NCI-H146 treated with DMSO at 0.1 percent for 48 hours (cell line): ENCODE measurements around the gene GPC2.
"Not testable (repeated sequence)": the region's sequence is repeated elsewhere in the genome, so short reads cannot be mapped to it uniquely, and the experiment has no call there.

Source experiments
- DNase-seq: peaks from one replicate; lab custom pipeline; 2025; ENCODE audit not compliant: unreplicated experiment; lab: John Stamatoyannopoulos, UW

The GPC2 gene

DNA sequence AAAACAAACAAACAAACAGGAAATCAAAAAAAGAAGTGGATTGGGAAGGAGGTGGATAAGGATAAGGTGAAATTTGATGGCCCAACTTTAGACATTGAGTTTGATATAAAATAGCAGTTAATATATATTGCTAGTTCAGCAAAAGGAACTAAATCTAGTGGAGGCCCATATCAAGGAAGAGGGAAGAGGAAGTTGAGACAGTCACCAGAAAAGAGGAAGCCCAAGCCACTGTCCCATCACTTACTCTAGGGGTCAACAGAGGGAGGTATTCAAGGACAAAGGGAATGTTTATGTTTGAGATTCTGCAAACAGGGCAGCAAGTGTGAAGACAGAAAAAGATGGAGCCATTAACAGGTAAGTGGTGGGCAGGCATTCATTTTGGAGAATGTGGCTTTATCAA, 24.8 kb downstream of the GPC2 start:
- DNase-seq: no peak

DNA sequence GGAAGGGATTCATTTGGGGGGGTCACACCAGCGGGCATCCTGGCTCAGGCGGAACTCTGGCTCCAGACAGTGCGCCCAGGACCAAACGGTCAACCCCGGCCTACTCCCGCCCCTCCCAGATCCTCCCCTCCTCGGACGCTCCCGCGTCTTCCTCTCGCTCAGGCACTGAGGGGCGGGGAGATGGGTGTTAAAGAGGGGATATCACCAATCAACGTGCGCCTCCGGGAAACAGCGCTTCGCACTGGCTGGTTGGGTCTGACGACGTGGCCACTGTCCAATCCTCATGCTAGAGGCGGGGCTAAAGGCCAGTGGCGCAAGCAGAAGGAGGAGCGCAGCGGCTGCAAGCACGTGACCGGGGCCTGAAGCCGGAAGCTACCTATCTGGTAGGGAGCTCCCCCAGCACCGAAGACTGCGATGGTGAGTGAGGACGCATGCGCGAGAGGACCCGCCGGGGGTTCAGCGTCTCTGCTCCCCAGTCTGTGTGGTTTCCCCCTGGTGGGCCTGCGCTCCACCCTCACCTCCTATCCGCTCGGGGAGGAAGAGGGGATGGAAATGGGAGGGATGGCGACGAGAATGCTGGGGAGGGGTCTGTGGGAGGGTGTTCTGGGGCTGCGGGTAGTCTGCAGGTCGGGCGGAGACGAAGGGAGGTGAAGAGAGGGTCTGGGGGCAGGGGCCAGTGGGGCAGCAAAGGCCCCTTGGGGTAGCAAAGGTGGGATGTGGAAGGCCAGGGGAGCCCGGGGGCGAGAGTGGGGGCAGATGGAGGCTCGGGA, 28.4 kb downstream of the GPC2 start, which contains the start of gene LAMTOR4:
Gene LAMTOR4 (plus strand): TSS at position 360 of the 770 bp plus-strand sequence. CDS start 55 bp downstream, at position 415.
- peak; percentile 99 for DNase-seq

DNA sequence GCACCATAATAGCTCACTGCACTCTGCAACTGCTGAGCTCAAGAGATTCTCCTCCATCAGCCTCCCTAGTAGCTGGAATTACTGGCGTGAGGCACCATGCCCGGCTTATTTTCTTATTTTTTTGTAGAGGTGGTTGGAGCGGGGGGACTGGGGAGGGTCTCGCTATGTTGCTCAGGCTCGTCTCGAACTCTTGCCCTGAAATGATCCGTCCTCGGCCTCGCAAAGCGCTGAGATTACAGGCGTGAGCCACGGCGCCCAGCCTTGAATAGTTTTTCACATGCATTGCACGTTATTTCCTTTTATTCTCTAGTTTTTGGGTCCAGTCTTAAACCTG, 29.0 kb downstream of the GPC2 start:
- DNase-seq: no peak

DNA sequence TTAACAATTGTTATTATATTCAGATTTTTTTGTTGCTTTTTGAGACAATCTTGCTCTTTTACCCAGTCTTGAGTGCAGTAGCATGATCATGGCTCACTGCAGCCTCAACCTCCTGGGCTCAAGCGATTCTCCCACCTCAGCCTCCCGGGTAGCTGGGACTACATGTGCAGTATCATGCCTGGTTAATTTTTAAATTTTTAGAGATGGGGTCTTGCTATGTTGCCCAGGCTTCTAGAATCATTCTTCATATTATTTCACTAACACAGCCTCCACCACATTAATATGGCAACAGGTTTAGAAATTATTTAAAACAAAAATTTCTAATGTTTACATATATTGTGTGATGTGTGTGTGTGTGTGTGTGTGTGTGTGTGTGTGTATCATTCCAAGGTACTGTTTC, 29.9 kb downstream of the GPC2 start:
- no peak for DNase-seq

DNA sequence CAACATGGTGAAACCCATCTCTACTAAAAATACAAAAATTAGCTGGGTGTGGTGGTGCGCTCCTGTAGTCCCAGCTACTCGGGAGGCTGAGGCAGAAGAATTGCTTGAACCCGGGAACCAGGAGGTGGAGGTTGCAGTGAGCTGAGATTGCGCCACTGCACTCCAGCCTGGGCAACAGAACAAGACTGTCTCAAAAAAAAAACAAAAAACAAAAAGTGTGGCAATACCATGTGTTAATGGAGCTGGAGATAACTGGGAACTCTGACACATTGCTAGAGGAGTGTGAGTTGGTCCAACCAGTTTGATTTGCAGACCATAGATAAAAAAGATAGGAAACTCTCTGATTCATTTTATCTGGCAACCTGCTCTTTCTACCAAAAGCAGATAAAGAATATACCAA, 30.8 kb downstream of the GPC2 start:
- not testable (repeated sequence) for DNase-seq

DNA sequence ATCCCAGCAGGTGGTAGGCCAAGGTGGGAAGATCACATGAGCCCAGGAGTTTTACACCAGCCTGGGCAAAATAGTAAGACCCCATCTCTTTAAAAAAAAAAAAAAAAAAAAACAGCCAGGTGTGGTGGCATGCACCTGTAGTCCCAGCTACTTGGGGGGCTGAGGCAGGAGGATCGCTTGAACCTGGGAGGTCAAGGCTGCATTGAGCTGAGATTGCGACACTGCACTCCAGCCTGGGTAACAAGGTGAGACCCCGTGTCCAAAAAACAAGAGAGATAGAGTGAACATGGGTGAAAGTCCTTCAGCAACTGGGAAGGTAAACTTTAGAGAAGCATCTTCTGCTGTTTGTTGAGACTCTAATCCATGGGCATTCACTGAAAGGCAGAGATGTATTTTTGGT, 34.7 kb downstream of the GPC2 start:
- DNase-seq: no peak

DNA sequence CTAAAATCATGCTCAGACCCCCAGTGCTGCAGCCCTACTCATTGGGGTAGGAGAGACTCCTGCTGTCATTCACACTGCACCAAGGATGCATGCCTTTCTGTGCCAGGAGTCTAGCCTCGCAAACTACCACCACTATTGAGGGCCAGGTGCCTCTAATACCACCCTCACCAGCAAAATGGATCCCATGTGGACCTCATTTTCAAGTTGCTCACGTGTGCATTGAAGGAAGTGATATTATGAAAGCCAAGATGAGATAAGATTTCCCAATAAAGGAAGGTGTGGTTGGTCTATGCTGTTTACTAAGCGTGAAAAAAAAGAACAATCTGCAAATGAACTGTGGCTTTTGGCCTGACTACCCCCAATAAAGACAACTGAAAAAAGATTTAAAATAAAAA, 35.6 kb downstream of the GPC2 start:
- no peak for DNase-seq

DNA sequence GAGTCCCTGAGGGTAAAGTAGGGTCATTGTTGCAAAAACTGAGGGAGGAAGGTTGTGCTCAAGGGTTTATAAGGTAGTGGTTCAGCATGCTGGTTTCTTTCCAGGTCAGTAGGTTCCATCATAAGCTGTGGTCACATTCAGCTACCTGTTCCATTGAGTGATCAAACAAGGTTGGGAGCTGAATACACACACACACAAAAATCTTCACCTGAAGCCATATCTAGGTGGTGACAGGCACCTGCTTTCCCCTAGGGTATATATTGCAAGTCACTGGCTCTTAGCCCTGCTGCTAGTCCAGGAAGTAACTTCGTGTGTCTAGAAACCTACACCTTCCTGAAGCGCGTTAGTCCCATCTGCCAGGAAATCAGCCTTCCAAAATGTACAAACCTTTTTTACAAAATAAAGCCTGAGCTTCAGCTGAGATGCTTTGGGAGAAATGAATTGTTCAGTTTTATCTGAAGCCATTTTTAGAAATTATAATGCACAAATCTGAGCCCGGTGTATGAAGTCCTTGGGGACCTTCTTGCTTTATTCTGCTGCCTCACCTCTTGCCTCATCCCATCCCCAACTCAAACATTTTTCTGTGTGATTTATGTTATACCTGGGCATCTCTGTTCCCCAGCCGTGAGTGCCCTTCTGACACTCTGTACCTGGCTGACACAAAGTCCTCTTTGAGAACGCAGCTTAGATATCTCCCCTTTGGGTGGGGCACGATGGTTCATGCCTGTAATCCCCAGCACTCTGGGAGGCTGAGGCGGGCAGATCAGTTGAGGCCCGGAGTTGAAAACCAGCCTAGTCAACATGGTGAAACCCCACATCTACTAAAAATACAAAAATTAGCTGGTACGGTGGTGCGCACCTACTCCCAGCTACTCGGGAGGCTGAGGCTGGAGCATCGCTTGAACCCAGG, 39.1 kb downstream of the GPC2 start:
- DNase-seq: peak; percentile 27

DNA sequence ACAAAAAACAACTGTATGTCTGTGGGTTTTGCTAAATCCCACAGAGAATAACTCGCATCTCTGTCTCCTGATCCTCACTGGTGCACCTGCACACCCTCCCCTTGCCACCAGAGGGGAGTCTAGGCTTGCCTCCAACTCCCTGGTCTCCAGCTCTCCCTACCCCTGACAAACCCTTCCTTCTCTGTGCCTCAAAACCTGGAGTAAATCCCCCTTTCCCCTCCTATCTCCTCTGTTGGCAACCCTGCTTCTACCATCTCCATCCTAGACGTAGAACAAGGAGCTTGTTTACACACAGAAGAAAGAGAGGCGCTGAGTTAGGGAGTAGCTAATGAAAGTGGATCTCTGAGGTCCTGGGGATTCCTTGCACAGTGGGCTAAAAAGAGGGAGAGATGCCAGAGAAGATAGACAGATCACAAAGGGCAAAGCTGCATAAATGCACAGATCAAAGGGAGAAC, 44.5 kb downstream of the GPC2 start:
- DNase-seq: peak; percentile 30

DNA sequence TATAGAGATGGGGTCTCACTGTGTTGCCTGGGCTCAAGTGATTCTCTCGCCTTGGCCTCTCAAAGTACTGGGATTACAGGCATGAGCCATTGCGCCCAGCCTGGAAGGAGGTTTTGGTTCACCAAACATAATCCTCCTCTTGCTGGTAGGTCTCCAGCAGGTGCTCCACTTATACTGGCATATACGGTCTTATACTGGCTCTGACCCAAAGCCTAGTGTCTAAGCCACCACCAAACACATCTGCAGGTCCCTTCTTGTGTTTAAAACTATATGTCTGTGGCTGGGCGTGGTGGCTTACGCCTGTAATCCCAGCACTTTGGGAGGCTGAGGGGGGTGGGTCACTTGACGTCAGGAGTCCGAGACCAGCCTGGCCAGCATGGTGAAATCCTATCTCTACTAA, 45.1 kb downstream of the GPC2 start:
- DNase-seq: no peak

DNA sequence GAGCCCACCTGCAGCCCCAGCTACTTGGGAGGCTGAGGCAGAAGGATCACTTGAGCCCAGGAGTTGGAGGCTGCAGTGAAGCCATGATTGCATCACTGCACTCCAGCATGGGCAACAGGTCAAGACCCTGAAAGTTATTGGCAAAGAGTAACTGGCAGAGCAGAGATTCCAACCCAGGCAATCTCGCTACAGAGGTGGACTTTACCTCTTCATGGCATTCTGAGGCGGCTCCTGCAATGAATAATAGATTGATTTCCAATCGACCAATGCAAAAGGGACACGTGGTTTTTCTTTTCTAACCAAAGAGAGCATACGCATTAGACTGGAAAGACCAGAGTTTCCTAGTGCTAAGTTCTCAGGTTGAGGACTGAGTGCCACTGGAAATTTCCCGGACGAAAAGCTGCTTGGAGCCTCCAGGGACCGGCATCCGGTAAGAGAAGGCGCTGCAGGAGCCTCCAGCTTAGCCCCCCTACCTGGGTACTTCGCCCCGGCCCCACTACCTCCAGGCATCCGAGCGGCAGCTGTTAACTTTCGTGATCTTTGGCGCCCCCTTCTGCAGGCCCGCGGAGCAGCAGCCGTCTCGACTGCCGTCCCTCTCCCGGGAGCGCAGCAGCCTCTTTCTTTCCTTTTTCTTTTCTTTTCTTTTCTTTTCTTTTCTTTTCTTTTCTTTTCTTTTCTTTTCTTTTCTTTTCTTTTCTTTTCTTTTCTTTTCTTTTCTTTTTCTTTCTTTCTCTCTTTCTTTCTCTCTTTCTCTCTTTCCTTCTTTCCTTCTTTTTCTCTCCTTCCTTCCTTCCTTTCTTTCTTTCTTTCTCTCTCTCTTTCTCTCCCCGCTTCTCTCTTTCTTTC, 46.4 kb downstream of the GPC2 start:
- peak; percentile 51 for DNase-seq

DNA sequence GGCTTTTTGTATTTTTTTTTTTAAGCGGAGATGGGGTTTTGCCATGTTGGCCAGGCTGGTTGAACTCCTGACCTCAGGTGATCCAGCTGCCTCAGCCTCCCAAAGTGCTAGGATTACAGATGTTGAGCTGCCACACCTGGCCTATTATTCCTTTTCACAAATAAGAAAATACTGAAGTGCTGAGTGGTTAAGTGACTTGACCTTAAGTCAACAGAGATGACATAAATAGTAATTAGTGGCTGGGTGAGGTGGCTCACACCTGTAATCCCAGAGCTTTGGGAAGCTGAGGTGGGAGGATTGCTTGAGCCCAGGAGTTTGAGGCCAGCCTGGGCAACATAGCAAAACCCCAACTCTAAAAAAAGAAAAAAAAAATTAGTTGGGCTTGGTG, 47.0 kb downstream of the GPC2 start:
- DNase-seq: peak; percentile 81

DNA sequence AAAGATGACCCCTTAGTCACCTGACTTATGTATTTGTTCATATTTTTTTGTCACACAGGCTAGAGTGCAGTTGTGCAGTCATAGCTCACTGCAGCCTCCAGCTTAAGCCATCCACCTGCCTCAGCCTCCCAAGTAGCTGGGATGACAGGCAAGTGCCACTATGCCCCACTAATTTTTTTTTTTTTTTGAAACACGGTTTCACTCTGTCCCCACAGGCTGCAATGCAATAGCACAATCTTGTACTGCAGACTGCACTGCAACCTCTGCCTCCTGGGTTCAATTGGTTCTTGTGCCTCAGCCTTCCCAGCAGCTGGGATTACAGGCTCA, 48.6 kb downstream of the GPC2 start:
- DNase-seq: no peak

DNA sequence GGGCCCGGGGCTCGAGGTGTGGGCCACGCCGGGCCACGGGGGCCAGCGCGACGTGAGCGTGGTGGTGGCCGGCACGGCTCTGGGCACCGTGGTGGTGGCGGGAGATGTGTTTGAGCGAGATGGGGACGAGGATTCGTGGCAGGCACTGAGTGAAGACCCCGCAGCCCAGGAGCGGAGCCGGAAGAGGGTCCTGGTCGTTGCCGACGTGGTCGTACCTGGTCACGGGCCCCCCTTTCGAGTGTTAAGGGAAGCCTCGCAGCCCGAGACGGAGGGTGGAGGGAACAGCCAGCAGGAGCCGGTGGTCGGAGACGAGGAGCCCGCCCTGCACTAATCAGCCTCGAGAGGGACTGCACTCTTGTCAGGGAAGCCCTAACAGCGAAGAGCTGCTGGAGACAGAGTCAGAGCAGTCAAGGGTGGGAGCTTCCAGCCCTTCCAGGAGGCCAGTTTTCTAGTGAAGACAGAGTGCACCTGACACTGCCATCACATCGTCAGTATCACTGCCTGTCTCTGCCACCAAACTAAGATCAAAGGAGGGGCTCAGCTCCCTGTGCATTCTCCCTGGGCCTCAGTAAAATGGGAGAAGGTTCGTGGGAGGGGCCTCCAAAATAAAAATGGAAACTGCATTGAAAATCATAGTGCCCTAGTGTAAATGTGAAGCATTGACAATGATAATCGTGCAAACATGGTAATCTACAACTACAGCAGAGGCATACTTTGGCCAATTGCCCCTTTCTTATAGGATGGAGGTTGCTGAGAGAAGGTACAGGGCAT, 49.1 kb downstream of the GPC2 start:
- no peak for DNase-seq

DNA sequence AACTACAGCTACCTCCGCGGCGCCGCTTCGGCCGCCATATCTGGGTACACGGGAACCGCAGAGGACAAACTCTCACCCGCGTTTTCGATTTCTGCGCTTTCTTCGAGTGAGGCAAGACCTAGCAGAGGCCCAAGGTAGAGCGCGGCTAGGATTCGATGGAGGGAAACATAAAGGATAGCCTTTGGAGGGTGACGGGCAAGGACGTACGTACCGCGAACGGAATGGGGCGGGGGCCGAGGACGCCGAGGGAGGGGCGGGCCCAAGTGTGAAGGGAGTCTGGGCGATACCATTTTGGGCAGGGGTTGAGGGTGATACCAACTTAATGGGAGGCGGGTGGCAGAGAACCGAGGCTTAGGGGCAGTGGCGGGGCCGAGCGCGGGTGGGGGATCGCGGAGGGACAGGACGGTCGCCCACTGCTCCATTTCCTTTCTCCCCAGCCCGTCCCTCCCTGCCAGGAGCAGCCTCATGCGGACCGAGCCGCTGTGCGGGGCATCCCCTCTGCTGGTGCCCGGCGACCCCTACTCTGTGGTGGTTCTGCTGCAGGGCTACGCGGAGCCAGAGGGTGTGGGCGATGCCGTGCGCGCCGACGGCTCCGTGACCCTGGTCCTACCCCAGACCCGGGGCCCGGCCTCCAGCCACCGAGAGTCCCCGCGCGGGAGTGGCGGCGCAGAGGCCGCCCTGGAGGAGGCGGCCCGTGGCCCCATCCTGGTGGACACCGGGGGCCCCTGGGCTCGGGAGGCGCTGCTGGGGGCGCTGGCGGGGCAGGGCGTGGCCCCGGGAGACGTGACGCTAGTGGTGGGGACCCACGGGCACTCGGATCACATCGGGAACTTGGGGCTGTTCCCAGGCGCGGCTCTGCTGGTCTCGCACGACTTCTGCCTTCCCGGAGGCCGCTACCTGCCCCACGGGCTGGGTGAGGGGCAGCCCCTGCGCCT, 50.0 kb downstream of the GPC2 start, which contains the start of gene MBLAC1:
Gene MBLAC1 (plus strand): TSS at position 37 of the 935 bp plus-strand sequence. CDS start 429 bp downstream, at position 466.
- peak; percentile 75 for DNase-seq

DNA sequence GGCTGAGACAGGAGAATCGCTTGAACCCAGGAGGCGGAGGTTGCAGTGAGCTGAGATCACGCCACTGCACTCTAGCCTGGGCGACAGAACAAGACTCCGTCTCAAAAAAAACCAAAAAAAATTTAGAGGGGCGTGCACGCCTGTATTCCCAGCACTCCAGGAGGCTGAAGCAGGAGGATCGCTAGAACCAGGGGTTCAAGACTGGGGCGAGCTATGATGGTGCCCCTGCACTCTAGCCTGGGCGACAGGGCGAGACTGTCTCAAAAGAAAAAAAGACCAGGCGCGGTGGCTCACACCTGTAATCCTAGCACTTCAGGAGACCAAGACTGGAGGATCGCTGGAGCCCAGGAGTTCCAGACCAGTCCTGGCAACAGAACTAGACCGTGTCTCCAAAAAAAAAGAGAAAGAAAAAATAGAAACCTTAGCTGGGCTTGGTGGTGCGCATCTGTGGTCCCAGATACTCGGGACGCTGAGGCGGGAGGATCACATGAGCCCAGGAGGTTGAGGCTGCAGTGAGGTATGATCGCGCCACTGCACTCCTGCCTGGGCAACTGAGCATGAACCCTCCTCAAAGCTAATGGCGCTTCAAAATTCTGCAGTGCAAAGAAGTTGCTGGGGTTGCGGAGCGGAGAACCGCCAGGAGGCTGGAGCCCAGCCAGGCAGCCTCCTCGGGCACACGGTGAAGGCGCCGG, 50.8 kb downstream of the GPC2 start:
- no peak for DNase-seq

DNA sequence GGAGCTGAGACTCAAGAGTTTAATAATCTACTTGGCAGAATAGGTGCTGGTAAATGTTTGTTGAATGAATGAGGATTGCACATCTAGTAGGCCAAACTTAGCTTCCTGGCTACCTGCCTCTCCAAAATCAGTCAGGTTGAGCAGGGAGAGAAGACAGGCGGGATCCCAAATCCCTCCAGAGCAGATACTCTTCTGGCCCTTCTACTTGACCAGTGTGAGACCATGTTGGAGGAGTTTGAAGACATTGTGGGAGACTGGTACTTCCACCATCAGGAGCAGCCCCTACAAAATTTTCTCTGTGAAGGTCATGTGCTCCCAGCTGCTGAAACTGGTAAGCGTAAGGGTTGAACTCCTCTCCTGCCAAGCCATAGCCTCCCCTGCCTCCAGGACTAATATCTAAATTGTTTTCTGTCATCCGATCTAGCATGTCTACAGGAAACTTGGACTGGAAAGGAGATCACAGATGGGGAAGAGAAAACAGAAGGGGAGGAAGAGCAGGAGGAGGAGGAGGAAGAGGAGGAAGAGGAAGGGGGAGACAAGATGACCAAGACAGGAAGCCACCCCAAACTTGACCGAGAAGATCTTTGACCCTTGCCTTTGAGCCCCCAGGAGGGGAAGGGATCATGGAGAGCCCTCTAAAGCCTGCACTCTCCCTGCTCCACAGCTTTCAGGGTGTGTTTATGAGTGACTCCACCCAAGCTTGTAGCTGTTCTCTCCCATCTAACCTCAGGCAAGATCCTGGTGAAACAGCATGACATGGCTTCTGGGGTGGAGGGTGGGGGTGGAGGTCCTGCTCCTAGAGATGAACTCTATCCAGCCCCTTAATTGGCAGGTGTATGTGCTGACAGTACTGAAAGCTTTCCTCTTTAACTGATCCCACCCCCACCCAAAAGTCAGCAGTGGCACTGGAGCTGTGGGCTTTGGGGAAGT, 52.6 kb downstream of the GPC2 start:
- DNase-seq: no peak

DNA sequence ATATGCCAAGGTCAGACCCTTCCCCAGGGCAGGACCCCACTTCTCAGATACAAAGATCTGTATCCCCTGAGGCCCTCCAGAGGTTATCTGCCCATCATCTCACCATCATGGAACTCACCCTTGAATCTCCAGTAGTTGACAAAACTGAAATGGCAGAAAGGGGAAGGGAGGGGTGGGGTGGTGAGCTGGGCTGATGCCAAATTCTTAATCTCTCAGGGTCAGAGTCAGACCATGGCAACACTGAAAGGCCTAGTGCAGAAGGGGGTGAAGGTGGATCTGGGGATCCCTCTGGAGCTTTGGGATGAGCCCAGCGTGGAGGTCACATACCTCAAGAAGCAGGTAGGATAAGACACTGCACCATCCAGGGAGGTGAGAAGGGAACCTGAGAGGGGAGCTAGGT, 54.6 kb downstream of the GPC2 start:
- no peak for DNase-seq
